GM21381 (cell line): Measurements from ENCODE around the gene RAPGEFL1.
"Not testable (repeated sequence)": the region's sequence is repeated elsewhere in the genome, so short reads cannot be mapped to it uniquely, and the experiment has no call there.

Source experiments
- ATAC-seq: cut with Tn5 transposase; IDR thresholded peaks from one replicate; pipeline ENCODE4 v1.9.1; 2021; ENCODE audit warnings: mild to moderate bottlenecking, moderate library complexity; ENCODE audit not compliant: unreplicated experiment

RAPGEFL1 gene

GRCh38 chr17:40206193-40206592, 28.9 kb downstream of the RAPGEFL1 start:
- ATAC-seq = not testable (repeated sequence)

DNA sequence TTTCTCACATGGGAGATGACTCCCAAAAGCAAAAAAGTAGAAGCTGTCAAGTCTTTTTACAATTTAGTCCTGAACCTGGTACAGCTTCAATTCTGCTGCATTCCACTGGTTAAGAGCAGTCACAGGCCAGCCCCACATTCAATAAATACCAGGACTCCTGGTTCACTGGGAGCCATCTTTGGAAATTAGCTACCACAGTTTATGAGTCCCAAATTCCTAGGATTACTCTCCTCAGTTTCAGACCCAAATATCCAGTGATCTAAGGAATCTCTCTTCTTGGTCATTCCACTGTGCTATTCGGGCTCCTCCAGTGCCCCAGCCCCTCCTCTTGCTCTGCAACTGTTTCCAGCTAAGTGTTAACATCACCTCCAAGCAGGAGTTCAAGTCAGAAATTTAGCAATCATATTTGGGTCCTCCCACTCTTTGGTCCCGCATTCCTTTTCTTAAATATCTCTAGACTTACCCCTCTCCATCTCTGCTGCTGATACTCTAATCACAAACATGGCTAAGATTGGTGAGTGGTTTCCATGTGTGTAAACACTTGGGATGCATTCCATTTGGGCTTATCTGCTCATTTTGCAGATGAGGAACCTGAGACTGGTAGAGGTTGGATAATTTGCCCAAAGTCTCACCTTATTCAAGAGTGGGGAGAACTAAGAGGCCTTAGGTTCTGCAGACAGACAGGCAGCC, 32.3 kb downstream of the RAPGEFL1 start:
- ATAC-seq = no peak

GRCh38 chr17:40213914-40214313, 36.6 kb downstream of the RAPGEFL1 start:
- ATAC-seq = not testable (repeated sequence)

DNA sequence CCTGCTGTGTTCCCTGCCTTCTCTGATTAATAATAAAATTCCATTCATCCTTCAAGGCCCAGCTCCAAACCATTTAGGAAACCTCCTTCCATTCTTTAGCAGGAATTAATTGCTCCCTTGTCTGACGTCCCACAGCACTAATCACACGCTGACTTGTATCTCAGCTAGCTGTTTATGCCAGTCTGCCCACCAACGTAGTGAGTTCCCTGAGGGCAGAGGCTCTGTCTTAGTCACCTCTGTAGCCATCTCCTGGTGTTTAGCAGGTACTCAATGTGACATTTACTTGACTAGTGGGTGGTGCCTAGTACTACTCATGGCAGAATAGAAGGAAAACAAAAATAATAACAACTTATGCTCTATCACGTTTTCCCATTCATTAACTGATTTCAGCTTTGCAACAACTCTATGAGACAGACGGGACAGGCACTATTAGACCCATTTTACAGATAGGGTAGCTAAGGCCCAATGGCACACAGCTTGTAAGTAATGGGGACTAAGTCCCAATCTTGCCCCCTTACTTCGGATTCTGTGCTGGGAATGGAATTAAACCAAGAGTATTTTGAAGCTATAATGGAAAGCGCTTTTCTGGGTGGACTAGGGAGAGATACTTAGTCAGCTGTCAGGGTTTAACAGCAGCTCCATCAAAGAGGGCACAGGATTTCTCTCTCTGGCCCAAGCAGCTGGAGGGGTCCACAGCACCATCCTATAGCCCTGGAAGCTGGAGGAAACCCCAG, 40.9 kb downstream of the RAPGEFL1 start:
- ATAC-seq = no peak

DNA sequence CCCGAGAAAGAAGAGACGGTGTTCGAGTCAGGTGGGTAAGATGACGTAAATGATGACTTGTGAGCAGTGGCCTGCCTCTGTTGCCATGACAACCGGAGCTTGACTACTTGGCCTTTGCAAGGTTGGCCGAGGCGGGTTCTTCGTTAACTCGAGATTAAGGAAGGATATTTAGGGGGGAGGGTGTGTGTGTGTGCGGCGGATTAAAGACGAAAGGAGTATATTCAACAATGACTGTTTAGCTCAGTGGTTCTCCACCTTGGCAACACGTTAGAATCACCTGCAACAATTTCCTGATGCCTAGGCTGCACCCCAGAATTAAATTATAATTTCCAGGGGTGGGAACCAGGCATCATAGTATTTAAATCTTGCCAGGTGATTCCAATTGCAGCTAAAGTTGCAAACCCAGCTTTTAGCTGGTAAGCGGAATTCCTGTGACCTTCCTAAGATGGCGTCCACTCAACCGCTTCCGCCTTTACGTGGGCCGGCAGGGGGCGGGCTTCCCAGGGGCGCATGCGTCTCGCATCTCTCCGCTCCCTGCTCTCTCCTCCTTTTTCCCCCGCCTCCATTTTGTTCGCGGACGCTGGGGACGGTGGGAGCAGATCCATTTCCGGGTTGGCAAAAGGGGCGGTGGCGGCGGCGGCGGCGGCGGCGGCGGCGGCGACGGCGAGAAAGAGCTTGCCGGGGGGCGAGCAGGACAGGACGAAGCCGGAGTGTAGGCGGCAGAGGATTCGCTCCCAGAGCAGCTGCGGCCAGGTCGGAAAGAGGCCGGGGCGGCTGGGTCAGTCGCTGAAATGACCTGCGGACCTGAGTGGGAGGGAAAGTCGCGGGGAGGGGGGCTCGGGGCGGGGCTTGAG, 41.7 kb downstream of the RAPGEFL1 start, which contains the start of gene WIPF2:
Gene WIPF2 (plus strand): TSS at position 565 of the 854 bp plus-strand sequence. CDS start 37,156 bp downstream, outside the sequence.
- peak; percentile 87 for ATAC-seq

DNA sequence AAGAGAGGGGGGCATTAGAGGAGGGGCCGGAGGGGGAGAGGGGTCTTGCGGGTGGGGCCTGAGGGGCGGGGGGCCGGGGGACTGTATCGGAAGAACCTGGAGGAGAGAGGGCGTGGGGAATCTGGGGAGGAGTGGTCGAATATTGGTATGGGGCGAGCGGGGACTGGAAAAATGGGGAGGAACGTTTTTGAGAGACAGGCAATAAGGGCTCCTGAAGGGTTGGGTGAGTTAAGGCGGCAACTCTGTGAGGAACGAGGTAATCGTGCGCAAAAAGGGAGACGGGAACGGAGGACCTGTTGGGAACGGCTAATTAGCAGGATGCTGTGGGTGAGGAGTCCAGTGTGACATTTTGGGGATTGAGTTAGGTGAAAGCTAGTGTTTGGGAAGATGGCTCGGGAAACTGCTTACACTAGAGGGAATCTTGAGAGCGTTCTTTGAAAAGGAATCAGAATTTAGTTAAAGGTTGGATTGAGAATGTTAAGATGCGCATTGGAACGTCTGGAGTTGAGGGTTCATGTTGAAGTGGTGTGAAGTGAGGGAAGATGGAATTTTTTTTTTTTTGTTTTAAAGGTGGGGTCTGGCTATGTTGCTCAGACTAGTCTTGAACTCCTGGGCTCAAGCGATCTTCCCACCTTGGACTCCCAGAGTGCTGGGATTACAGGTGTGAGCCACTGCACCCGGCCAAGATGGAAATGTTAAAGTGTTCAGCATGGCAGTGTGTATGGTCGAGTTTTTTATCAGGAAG, 42.5 kb downstream of the RAPGEFL1 start:
- peak; percentile 18 for ATAC-seq

- no peak for ATAC-seq
These were observed 47.7 kb downstream of the RAPGEFL1 start for GRCh38 chr17:40224718-40225550.

DNA sequence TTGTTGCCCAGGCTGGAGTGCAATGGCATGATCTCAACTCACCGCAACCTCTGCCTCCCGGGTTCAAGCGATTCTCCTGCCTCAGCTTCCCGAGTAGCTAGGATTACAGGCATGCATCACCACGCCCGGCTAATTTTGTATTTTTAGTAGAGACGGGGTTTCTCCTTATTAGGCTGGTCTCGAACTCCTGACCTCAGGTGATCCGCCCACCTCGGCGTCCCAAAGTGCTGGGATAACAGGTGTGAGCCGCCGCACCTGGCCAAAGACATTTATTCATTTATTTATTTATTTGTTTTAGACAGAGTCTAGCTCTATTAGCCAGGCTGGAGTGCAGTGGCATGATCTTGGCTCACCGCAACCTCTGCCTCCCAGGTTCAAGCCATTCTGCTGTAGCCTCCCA, 51.9 kb downstream of the RAPGEFL1 start:
- not testable (repeated sequence) for ATAC-seq

DNA sequence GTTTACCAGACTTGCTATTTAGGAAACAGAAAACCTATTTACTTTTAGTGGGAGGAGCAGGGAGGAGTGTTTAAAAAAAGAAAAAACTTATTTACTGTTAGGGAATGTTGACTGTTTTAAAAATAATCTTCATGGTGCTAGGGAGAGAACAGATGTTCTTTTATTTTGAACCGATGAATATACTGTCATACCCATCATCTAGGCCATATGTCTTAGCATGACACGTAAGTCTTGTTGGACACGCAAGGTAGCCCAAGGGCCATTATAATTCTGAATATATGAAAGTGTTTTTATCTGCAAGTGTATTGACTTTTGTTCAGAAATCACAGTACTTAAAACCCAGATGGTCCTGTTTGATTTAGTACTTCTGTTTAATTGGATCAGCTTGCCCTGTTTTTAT, 53.4 kb downstream of the RAPGEFL1 start:
- no peak for ATAC-seq

- ATAC-seq = not testable (repeated sequence)
These were observed 54.7 kb downstream of the RAPGEFL1 start for GRCh38 chr17:40231928-40232327.

DNA sequence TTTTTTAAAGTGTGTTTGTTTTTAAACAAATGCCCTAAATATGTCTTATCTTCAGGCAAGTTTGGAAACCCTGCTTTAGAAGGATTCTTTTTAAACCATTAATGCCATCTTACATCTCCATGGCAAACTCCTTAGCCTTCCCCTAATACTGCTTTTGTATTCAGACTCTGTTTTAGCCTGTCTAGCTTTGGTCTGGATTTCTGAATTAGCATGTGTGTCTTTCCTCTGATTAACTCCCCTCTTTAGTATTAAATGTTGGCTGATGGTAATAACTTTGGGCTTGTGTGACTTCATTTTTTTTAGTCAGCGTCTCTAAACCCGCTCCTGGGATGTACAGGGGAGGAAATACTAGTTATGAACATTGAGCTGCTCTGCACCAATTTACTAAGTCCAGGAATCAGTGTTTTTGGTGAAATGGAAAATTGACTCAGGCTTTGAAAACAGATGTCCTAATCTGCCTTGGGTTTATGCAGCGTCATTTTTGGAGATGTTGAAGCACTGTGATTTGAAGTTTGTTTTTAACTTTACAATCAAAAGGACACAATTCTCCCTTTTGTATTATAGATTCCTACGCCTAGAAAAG, 64.1 kb downstream of the RAPGEFL1 start:
- no peak for ATAC-seq

- no peak for ATAC-seq
These were observed 65.5 kb downstream of the RAPGEFL1 start for GRCh38 chr17:40242774-40243173.

- ATAC-seq = no peak
These were observed 66.5 kb downstream of the RAPGEFL1 start for GRCh38 chr17:40243761-40244160.

DNA sequence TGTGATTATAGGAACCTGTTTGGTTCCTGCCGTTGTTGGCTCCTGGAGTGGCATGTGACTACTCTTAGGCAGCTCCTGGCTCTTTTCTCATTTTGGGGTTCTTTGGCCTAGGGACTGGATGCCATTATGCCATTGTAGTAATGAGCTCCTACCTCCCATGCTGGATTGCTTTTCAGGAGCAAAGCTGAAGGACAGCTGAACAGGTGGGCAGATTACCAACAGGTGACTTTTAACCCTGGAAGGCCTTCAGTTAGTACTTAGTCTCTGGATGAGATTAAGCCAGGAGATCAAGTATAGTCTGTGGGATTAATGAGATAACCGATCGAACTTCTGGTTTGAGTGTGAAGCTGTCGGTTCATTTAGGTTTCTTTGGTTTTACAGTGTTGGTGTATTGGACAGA, 67.0 kb downstream of the RAPGEFL1 start:
- ATAC-seq = no peak
